HAP-1 (cell line): ENCODE data around the gene MOB3B.
A peak's percentile ranks its signal among the peaks of the same experiment; 100 is the strongest.

Experiments used
- DNase-seq, 2 experiments: peaks; one replicate each; pipeline ENCODE4 v3.0.0-alpha.2; 2016 to 2020; ENCODE audit warnings: low spot score in 2 of 2
- H3K27me3 ChIP-seq: fragments of 250-450 bp; sonication (Bioruptor Pico); 2 replicates; pipeline ENCODE4 v1.5.1; 2020; ENCODE audit warnings: low read depth, mild to moderate bottlenecking, moderate library complexity
- H3K36me3 ChIP-seq: fragments of 250-450 bp; sonication (Bioruptor Pico); replicated peaks from 2 replicates; pipeline ENCODE4 v1.5.1; 2020; ENCODE audit warnings: mild to moderate bottlenecking
- H3K4me1 ChIP-seq: fragments of 250-450 bp; sonication (Bioruptor Pico); 2 replicates; pipeline ENCODE4 v1.5.1; 2020; ENCODE audit warnings: mild to moderate bottlenecking
- H3K4me3 ChIP-seq: fragments of 250-450 bp; sonication (Bioruptor Pico); 2 replicates; pipeline ENCODE4 v1.5.1; 2020; ENCODE audit warnings: mild to moderate bottlenecking, moderate library complexity
- H3K9me3 ChIP-seq: fragments of 250-450 bp; sonication (Bioruptor Pico); 2 replicates; pipeline ENCODE4 v1.5.1; 2020; ENCODE audit warnings: mild to moderate bottlenecking, moderate library complexity
- in situ Hi-C: fragments of 300-500 bp; cut with MboI; formaldehyde crosslinking; loops from 3 replicates; pipeline ENCODE4 v1.14.3; 2020; ENCODE audit warnings: low sequenced_read_pairs, inconsistent platforms, mixed read lengths

The MOB3B gene

GRCh38 chr9:27365707-27366376 lies 163.8 kb downstream of the MOB3B start:
- Histone ChIP-seq H3K27me3 (no peaks in the 10 kb centered on the region), H3K9me3 (no peaks in the 10 kb centered on the region), H3K4me3 (no peak overlapping the region), H3K36me3 (no peaks in the 10 kb centered on the region), H3K4me1 (no peaks in the 10 kb centered on the region)
- in situ Hi-C loops, result no loop called here
- DNase-seq, result no peak

- in situ Hi-C loops, result no loop called here
- Histone ChIP-seq H3K27me3 (no peaks in the 10 kb centered on the region), H3K9me3 (no peaks in the 10 kb centered on the region), H3K36me3 (peaks cover 5% of the 10 kb centered on the region; the same call in 1 of the 2 replicates), H3K4me3 (no peak overlapping the region), H3K4me1 (no peaks in the 10 kb centered on the region)
- no peak for DNase-seq
Measured at GRCh38 chr9:27362447-27363210, 167.0 kb downstream of the MOB3B start.

DNA sequence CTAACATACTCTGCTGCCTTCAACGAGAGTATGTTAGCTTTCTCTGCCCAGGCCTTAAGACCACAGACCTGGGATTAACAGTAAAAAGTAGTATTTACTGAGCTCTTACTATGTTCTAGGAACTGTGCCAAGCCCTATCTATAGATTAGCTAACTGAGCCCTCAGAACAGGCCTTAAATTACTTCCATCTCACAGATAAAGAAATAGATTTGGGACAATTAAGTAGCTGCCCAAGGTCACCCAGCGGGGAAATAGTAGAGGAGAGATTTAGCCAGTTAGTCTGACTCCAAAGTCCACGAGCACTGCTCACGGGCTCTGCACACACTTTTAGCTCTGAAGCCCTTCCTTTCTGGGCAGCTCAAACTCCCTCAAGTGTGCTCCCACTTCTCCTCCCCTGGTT lies 168.1 kb downstream of the MOB3B start:
- Histone ChIP-seq H3K36me3 (peaks cover 5% of the 10 kb centered on the region; the same call in 1 of the 2 replicates), H3K27me3 (no peaks in the 10 kb centered on the region), H3K9me3 (no peaks in the 10 kb centered on the region), H3K4me3 (no peak overlapping the region), H3K4me1 (no peaks in the 10 kb centered on the region)
- no peak for DNase-seq
- in situ Hi-C loops, result no loop called here

GRCh38 chr9:27359763-27360162 lies 169.9 kb downstream of the MOB3B start:
- H3K27me3 ChIP-seq, result no peaks in the 10 kb centered on the region
- H3K4me3 ChIP-seq, result no peak overlapping the region
- peaks cover 7% of the 10 kb centered on the region; the same call in 1 of the 2 replicates for H3K36me3 ChIP-seq
- in situ Hi-C loops, result no loop called here
- H3K4me1 ChIP-seq, result no peaks in the 10 kb centered on the region
- no peaks in the 10 kb centered on the region for H3K9me3 ChIP-seq
- no peak for DNase-seq

GRCh38 chr9:27358007-27358406 lies 171.6 kb downstream of the MOB3B start:
- Histone ChIP-seq H3K36me3 (peaks cover 8% of the 10 kb centered on the region; the same call in 1 of the 2 replicates), H3K9me3 (no peaks in the 10 kb centered on the region), H3K4me1 (no peaks in the 10 kb centered on the region), H3K27me3 (no peaks in the 10 kb centered on the region), H3K4me3 (no peak overlapping the region)
- no peak for DNase-seq
- in situ Hi-C loops, result no loop called here

DNA sequence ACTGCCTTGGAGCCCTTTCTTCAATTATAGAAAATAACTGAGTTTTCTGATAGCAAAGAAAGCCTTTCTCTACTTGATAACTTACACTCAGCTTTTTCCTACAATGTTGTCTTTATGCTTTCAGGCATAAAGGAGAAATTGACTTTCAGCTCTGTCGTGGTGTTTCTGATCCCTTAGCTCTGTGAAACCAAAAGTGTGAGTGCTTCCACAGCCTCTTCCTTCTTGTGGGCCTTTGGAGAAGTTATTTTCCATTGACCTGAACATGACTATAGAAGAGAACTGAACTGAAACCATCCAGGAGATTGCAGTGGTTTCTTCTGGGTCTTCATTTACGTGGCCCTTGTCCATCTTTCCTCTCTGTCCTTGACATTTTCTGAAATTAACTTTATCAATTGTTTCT lies 173.2 kb downstream of the MOB3B start:
- Histone ChIP-seq H3K4me3 (no peak overlapping the region), H3K4me1 (peaks cover 2% of the 10 kb centered on the region; the same call in 1 of the 2 replicates), H3K9me3 (no peaks in the 10 kb centered on the region), H3K27me3 (no peaks in the 10 kb centered on the region), H3K36me3 (peaks cover 11% of the 10 kb centered on the region; the same call in 1 of the 2 replicates)
- in situ Hi-C loops, result no loop called here
- no peak for DNase-seq

- Histone ChIP-seq H3K4me3 (no peak overlapping the region), H3K36me3 (peaks cover 11% of the 10 kb centered on the region; the same call in 1 of the 2 replicates), H3K4me1 (peaks cover 2% of the 10 kb centered on the region; the same call in 1 of the 2 replicates), H3K27me3 (no peaks in the 10 kb centered on the region), H3K9me3 (no peaks in the 10 kb centered on the region)
- in situ Hi-C loops, result no loop called here
- DNase-seq, result no peak
Measured at GRCh38 chr9:27355166-27355565, 174.4 kb downstream of the MOB3B start.

- H3K4me3 ChIP-seq, result no peak overlapping the region
- peaks cover 11% of the 10 kb centered on the region; the same call in 1 of the 2 replicates for H3K36me3 ChIP-seq
- in situ Hi-C loops, result no loop called here
- DNase-seq, result no peak
- peaks cover 11% of the 10 kb centered on the region for H3K4me1 ChIP-seq
- H3K27me3 ChIP-seq, result no peaks in the 10 kb centered on the region
- H3K9me3 ChIP-seq, result no peaks in the 10 kb centered on the region
Measured at GRCh38 chr9:27353474-27354229, 176.0 kb downstream of the MOB3B start.

DNA sequence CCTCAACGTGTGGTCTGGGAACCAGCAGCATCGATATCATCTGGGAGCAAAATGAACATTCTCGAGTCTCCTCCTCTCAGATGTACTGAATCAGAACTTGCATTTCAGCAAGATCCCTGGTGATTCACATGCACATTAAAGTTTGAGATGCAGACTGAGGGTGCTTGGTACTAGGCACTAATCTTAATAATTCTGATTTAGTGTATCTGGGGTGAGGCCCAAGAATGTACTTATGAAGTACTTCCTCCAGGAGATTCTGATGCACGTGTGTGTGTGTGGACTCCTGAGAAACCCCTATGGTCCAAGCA lies 176.5 kb downstream of the MOB3B start:
- DNase-seq, result no peak
- Histone ChIP-seq H3K27me3 (no peaks in the 10 kb centered on the region), H3K4me1 (peaks cover 11% of the 10 kb centered on the region), H3K9me3 (no peaks in the 10 kb centered on the region), H3K4me3 (no peak overlapping the region), H3K36me3 (peaks cover 6% of the 10 kb centered on the region; the same call in 1 of the 2 replicates)
- in situ Hi-C loops, result no loop called here

DNA sequence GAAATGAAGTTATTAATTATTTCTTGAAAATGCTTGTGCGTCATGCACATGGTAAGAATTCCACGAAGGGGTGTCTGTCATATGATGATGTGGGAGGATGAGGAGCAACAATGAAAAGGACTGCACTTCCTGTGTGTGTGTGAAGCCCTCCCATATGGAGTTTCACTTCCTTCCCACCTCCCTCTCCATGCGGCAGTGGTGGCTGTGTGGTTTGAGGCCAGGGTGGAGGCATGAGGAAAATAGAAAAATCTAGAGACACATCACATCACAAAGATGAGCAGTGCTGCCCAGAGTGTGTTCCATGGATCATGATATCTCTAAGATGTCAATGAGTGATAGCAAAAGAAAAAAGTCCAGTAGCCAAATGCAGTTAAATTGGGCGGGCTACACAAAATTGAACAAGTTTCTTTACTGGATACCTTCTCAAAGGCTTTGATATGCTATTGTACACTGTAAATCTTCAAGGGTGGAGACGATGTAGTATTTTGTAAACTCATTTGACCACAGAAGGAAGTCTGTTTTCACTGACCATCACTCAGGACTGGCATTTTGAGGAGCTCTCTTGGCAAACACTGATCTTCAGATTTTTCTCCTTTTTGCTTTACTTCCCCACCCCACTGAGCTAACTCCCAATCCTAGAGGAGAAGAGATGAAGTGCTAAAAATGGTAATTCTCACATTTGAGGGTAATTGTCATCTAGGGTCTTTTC lies 177.0 kb downstream of the MOB3B start:
- no peaks in the 10 kb centered on the region for H3K9me3 ChIP-seq
- peaks cover 11% of the 10 kb centered on the region for H3K4me1 ChIP-seq
- no peak overlapping the region for H3K4me3 ChIP-seq
- H3K36me3 ChIP-seq, result peaks cover 5% of the 10 kb centered on the region; the same call in 1 of the 2 replicates
- no peak for DNase-seq
- H3K27me3 ChIP-seq, result no peaks in the 10 kb centered on the region
- in situ Hi-C loops, result no loop called here

GRCh38 chr9:27351438-27351837 lies 178.2 kb downstream of the MOB3B start:
- peaks cover 11% of the 10 kb centered on the region for H3K4me1 ChIP-seq
- H3K9me3 ChIP-seq, result no peaks in the 10 kb centered on the region
- H3K27me3 ChIP-seq, result no peaks in the 10 kb centered on the region
- DNase-seq, result peak; percentile 27 to 64
- H3K4me3 ChIP-seq, result no peak overlapping the region
- peaks cover 5% of the 10 kb centered on the region; the same call in 1 of the 2 replicates for H3K36me3 ChIP-seq
- in situ Hi-C loops, result no loop called here

- in situ Hi-C loops, result no loop called here
- Histone ChIP-seq H3K36me3 (peaks cover 5% of the 10 kb centered on the region; the same call in 1 of the 2 replicates), H3K4me1 (peaks cover 11% of the 10 kb centered on the region), H3K4me3 (no peak overlapping the region), H3K27me3 (no peaks in the 10 kb centered on the region), H3K9me3 (no peaks in the 10 kb centered on the region)
- no peak for DNase-seq
Measured at GRCh38 chr9:27350382-27350976, 179.1 kb downstream of the MOB3B start.

- in situ Hi-C loops, result loop anchor here (25.0 kb wide), 1 partner anchor 713 kb away; no protein-coding TSS in a partner anchor
- peaks cover 11% of the 10 kb centered on the region for H3K4me1 ChIP-seq
- no peak overlapping the region for H3K4me3 ChIP-seq
- no peaks in the 10 kb centered on the region for H3K27me3 ChIP-seq
- H3K9me3 ChIP-seq, result no peaks in the 10 kb centered on the region
- H3K36me3 ChIP-seq, result peaks cover 3% of the 10 kb centered on the region; the same call in 1 of the 2 replicates
- no peak for DNase-seq
Measured at GRCh38 chr9:27349698-27350080, 179.9 kb downstream of the MOB3B start.
